ENCODE measurements around the gene TMEM127.
"Not testable (repeated sequence)": the region's sequence is repeated elsewhere in the genome, so short reads cannot be mapped to it uniquely, and the experiment has no call there.

Gene TMEM127

DNA sequence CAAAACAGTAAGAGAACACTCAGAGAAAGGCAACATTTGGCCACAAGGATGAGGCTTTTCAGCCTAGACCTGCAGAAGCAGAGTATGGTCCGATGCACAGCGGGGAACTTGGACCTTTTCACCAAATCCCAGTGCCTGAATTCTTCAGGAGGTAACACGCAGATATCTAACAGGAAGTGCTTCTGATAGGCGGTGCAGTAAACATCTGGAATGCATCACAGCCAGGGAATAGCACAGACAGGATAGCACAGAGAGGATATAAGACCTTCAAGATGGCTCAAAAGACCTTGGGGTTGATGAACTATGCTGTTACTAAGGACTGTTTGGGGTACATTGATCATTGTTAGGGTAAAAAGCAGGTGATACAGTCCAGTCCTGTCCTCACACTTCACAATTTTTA is 1.7 kb downstream of the TMEM127 start:
- DNase-seq (ENCODE audit: low read depth): no peak

DNA sequence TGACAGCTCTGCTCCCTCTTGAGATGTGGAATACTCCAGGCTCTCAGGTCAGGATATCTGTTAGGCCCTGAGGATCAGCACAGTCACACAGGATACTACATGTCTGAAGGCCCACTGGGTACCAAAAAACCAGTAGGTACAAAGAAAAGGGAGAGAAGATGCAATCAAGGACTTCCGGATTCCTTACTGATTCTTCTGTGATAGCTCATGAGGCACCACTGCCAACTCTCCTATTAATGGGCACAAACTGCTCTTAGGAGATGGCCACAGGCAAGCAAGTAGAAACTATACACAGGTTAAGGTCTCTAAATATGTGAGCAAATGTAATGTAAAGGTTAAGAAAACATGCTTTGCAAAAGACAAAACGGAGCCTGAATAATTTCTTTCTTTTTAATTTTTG is 3.5 kb downstream of the TMEM127 start:
- no peak for DNase-seq (ENCODE audit: low read depth)

DNA sequence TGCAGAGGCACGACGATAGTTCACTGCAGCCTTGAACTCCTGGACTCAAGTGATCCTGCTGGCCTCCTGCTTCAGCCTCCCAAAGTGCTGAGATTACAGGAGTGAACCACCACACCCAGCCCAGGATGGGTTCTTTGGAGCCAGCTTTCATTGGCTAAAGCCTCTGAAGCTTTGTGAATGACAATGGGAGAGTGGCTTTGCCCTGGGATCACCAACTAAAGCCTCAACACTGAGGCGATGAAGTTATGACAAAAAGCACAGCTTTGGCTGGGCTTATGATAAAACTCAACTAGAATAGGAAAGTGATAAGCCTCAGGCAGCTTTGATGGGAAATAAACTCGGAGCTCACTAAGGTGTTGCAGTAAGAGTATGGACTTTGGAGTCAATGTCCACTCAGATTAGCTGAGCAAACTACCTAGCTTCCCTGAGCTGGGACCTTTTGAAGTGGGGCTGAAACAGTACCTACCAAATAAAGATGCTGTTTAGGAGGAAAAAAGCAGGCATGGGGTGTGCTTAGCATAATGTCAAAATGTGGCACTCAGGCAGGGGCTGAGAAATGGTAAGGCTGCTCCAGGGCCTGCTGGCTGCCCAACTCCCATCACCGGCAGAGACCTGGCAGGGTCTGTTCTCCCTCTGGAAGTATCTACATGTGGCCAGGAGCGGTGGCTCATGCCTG is 4.3 kb downstream of the TMEM127 start:
- DNase-seq (ENCODE audit: low read depth): no peak

DNA sequence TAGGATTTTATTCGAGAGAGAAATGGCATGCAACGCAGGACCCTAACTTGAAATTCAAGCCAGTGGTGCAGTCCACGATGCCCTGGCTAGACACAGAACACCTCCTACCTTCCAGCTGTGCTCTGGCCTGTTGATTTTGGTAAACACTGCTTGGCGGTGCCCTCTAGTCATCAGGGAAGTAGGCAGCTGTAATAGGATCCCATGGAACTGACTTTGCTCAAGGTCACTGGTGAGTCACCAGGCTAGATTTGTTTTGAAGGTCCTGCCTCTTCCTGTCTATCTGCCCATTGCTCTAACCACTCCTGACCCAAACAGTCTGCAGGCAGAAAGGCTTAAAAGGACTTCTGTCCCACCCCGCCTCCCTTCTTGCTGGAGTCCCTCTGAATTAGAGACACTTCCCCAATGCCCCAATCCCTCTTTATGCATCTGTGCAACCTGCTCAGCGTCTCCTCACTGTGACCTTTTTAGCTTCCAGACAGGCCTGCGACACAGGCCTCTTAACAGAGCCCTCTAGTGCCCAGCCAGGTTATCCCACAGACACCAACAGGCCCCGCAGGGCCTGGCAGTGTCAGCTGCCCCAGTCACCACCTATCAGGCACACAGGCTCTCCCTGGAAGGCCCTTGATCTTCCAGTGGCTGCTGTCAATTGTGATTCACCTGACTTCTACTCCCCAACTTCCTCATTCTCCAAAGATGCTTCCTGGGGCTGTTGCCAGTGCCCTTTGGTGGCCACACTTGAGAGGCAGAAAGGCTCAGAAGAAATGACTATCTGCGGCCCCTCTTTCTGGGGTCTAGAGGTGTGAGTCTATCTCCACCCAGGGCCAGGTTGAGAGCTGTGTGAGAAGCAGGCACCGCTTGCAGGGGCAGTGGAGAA is 5.2 kb downstream of the TMEM127 start:
- no peak for DNase-seq (ENCODE audit: low read depth)

DNA sequence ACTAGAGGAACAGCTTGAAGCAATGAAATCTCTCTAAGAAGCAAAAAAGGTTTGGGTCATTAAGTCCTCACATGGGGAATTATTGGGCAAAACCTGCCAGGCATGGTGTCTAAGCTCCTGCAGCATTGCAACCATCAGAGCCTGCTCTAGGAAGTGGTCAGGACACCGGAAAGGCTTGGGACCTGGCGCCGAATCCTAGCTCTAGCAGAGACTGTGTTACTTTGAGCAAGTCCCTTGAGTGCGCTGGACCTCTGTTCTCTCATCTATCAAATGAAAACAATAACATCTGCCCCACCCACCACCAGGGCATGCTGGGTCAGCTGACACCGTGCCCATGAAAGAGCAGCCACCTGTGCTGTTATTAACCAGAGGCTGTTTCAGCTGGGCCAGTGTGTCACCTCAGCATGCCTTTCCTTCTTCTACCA is 6.3 kb downstream of the TMEM127 start:
- DNase-seq (ENCODE audit: low read depth): no peak

DNA sequence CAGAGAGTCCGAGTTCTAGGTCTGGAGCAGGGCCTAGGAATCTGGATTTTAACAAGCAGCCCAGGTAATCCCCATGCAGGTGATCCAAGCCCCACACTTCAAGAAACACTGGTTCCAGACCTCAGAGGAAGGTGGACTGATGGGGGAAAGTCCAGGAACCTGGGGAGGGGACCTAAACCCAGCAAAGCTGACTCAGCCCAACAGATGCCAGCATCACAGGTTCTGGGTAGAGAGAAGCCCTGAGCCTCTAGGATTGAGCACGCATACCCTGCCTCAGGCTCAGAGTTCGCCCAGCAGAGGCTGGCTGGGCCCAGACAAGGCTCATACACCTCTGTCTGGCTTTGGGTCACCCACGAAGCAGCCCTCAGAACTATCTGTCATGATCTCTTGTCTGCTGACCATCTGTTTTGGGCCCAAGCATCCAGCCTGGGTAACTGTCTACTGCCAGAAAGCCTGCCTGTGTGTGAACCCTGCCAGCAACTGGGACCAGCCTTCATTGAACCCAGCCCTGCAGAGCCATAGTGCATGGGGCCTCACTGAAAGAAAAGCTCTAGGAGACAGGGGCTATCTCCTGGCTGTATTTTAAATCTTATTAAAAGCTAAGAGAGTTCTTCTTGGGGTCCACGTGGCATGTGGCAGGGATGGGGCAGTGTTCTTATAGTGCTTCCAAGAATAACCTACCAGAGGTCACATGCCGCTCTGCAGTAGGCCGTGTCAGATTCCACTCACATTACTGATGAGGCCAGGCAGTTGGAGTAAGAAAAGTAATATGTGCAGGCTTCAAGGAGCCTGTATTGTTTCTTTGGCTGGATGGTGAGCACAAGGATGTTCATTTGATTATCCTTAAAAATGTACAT is 7.4 kb downstream of the TMEM127 start:
- DNase-seq (ENCODE audit: low read depth): no peak

DNA sequence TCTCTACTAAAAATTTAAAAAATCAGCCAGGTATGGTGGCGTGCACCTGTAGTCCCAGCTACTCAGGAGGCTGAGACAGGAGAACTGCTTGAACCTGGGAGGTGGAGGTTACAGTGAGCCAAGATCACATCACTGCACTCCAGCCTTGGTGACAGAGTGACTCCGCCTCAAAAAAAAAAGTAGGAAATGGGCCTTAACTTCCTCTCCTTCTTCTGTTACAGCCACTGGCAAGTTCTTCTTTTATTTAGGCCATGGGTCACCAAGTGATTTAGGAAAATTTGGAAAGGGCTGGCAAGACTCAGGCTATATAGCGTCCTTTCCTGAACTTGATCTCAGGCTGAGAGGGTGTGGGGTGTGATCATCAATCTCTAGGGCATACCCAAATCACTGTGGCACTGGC is 8.1 kb downstream of the TMEM127 start:
- not testable (repeated sequence) for DNase-seq (ENCODE audit: low read depth)

DNA sequence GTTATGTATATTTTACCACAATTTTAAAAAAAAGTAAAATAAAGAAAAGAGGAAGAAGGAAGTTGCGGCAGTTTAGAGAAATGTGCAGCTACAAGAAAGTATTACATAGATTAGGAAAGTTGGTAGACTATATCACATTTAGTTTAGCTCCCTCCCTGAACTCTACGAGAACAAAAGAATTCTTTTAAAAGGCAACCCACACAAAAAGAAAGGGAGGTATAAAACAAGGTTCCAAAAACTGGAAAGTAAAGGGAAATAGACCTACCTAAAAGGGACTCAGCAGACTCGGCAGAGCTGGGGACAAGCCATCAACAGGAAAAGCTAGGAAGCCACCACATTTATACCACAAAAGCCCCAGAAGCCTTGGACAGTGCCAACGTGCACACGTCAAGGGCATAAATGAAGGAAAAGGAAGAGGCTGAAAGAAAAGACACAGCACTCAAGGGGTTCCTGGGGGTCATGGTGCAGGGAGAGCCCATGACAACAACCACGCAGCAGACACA is 9.1 kb downstream of the TMEM127 start:
- no peak for DNase-seq (ENCODE audit: low read depth)

DNA sequence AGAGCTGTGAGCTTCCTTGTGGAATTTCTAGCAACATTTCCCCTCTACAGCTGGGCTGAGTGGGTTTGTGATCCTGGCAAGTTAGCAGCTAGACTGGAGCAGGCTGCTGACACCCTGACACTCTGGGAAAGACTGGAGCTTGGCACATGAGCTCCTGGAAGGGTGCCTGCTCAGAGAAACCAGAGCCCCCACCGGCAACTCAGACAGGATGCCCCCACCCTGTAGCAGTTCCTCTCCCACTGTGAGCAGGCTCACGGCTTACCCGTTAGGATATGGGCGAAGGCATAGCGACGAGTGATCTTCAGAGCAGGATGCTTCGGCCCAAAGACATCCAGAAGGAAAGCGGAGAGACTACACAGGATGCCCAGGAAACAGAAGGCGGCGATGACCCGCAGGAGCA is 11.2 kb downstream of the TMEM127 start:
- no peak for DNase-seq (ENCODE audit: low read depth)

DNA sequence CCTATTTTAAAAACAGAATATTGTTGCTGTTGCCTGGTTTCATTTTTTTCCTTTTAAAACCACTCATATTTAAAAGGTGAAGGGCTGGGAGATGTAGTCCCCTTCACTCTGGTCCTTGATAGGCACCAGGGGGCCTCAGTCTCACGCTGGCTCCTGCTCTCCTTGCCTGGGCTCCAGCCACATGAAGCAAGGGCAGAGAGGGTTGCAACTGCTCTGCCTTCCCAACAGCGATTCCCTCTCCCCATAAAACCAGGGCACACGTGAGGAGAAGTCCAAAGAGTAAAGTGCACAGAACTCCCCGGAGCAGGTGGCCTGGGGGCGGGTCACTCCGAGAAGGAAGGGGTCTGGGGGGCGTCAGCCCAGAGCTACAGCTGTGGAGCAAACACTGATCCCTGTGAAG is 12.8 kb downstream of the TMEM127 start:
- no peak for DNase-seq (ENCODE audit: low read depth)

DNA sequence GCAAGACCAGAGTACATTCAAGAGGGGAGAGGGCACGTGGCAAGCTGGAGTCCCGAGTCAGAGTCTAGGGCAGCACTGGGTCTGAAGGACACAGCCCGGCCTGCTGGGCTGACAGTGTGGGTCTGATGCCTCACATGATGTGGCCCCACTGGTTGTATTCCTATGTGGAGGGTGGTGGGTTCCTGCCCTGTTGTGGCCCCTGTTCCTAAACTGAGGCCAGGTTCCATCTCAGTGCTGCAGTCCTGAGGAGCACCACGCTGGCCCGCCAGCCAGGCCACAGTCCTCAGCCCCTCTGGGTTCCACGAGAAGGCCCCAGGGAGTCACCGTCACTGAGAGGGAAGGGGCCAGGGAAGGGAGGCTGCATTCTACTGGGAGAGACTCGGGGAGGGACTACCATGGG is 13.3 kb downstream of the TMEM127 start:
- DNase-seq (ENCODE audit: low read depth): no peak

DNA sequence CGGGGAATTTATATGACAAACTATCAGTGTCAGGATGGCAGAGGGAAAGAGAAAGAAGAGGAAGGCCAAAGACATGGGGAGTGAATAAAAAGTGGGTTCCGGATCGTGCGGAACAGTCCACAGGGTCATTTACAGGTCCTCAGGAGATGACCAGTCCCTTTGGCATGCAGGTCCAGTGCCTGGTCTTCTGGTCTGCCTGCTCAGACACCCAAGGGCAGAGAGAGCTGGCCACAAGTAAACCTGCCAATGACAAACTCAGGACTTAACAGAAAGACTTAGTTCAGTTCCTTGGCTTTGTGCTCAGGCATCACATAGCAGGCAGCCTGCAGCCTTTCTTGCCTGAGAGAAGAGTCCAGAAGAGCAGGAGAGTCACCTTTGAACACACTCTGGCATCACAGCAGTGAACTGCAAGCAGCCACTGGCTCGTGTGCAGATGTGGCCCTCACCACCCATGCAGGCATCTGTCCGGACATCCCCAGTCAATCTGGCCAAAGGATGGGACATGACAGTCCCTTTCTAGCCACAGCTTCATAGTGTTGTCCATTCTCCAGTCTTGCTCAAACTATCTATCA is 14.0 kb downstream of the TMEM127 start:
- DNase-seq (ENCODE audit: low read depth): no peak

DNA sequence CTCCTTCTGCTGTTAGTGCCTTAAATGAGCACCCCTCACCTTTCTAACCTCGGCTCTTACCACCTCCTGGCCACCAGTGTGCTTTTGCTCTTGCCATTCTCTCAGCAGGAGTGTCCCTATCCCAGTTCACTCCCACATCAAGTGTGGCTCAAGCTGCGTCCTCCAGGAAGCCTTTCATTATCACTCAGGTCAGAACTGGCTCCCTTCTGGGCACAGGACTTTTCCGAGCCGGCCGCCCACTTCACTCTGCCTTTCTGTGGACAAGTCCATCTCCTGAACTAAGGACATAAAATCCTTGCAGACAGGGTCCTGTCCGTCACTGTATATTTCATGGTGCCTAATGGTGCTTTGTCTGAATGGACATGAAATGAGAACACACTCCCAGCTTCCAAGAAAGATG is 15.6 kb downstream of the TMEM127 start:
- no peak for DNase-seq (ENCODE audit: low read depth)

DNA sequence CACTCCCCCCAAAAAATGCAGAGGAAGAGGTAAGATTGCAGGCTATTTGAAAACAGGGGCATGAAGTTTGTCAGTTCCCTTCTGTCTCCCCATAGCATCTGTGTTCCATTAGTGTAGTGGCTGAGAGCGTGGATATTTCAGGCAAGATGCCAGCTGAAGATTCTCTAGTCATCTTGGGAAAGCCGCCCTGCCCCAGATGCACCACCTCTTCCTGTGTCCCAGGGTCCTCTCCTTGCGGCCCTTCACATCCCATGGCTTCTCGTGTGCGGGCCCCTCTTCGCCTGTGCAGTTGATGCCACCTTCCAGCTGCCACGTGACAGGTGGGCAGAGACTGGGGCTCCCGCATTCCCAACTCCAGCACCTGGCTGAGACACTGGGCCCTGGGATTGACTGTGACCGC is 16.1 kb downstream of the TMEM127 start:
- no peak for DNase-seq (ENCODE audit: low read depth)

DNA sequence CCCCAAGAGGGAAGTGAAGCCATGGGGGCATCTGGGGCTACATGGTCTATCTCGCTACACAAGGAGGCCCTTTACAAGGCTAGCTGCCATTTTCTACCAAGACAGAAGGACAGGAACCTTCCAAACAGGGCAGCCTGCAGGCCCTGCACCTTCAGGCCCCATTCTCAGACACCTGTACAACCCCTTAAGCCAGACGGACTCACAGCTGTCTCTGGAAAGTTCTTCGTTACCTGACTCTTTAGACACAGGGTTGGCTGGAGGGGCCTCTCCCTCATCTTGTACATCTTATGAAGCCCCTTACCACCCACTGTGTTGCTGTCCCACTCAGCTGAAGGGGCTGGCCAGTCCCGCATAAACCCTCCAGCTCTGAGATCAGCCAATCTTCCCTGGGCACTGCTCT is 17.2 kb downstream of the TMEM127 start:
- DNase-seq (ENCODE audit: low read depth): no peak

DNA sequence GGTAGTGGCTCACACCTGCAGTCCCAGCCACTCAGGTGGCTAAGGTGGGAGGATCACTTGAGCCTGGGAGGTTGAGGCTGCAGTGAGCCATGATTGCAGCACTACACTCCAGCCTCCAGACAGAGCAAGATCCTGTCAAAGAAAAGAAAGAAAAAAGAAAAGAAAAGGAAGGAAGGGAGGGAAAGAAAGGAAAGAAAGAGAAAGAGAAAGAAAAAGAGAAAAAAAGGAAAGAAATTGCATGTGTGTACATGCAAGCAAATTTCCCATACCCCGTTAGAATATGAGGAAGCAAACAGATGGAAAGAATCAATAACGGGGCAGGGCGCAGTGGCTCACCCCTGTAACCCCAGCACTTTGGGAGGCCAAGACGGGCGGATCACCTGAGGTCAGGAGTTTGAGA is 17.9 kb downstream of the TMEM127 start:
- no peak for DNase-seq (ENCODE audit: low read depth)

DNA sequence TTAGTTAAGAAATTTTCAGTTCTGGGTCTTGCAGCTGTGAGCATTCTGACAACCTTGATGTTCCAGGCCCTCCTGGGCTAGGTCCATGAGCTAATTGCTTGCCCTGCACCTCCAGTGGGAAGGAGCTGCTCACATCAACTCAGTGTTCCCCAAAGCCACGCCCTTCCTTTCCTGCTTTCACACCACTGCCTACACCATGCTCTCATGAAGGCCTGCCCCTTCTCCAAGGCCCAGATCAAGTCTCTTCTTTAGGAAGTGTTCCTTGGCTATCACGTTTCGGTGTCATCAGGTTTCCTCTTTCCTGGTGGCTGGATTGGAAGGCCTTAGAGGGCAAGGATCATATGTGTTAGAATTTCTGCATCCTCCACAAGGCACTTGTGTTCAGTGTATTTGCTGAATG is 18.8 kb downstream of the TMEM127 start:
- DNase-seq (ENCODE audit: low read depth): no peak

DNA sequence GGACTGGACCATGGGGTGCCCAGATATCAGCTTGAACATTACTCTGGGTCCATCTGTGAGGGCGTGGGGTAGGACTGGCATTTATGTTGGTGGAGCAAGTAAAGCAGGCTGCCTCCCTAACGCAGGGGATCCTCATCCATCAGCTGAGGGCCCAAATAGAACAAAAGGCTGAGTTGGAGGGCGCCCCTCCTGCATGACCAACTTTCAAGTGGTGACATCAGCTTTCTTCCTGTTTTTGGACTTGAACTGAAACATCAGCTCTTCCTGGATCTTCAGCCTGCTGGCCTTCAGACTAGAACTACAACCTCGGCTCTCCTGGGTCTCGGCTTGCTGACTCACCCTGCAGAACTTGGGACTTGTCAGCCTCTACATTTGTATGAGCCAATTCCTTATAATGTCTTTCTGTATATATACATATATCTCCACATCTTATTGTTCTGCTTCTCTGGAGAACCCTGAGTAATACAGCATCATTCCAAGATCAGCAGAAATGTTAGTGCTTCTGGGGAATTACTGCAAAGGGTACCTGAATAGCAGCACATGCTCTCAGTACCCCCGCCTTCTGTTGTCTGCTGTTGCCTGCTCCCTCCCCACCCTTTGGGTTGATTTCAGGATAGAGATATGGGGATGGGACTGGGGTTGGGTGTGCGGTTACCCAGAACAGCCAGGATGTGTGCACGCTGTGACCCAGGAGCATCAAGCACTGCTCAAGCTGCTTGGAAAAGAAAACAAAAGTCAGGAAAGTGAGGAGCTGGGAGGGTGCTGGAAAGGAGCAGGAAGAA is 20.0 kb downstream of the TMEM127 start:
- DNase-seq (ENCODE audit: low read depth): no peak

DNA sequence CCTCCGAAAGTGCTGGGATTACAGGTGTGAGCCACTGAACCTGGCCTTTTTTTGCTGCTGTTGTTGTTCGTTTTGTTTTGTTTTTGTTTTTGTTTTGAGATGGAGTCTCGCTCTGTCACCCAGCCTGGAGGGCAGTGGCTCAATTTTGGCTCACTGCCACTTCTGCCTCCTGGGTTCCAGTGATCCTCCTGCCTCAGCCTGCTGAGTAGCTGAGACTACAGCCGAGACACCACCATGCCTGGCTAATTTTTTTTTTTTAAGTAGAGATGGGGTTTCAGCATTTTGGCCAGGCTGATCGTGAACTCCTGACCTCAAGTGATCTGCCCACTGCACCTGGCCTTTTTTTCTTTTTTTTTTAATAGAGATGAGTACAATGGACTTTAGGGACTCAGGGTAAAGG is 22.0 kb downstream of the TMEM127 start:
- DNase-seq (ENCODE audit: low read depth): no peak

DNA sequence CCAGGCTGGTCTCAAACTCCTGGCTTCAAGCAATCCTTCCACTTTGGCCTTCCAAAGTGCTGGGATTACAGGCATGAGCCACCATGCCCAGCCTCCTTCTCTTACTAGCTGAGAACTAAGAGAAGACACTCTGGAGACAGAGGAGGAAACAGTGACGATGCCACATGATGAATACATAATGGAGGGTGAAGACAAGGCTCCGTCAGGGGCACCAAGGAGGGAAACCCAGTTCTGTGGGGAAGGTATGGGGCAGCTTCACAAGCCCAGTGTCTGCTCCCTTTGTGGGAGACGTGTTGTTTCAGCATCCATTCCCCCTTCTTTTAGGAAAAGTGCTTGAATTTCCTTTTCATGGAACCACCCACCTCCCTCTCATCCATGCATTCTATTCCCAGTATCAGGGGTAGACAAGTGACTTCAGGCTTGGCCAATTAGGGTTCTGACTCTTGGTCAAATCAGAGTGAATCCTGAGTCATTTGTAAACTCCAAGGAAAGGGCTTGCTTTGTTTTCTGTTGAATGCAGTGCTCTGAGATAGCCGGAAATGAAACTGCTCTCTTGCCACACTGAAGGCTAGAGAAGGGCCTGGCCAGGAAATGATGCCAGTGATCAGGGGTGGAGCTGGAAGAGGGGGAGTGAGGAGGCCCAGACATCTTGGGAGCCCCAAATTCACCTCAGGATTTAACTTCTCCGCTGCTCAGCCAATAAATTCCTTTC is 23.7 kb downstream of the TMEM127 start:
- peak; percentile 12 for DNase-seq (ENCODE audit: low read depth)

DNA sequence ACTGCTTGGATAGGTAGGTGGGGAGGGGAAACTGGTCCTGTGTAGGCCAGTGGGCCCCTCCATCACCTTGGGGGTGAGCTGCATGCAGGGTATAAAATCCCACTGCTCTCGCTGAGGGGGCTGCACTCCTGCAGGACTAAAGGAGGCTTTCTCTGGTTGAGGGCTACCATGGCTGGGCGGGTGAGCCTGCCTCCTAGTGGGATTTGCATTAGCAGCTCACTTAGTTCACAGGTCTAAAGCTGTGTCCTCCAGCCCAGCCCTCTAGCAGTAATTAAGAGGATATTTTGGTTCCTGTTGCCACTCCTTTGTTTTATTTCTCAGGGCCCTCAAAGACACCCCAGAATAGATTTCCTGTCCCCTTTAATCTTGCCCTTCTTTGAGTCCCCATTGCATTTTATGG is 24.6 kb downstream of the TMEM127 start:
- DNase-seq (ENCODE audit: low read depth): no peak

All from T follicular helper cell (primary cell).